ENCODE measurements around the gene HEPHL1.

DNA sequence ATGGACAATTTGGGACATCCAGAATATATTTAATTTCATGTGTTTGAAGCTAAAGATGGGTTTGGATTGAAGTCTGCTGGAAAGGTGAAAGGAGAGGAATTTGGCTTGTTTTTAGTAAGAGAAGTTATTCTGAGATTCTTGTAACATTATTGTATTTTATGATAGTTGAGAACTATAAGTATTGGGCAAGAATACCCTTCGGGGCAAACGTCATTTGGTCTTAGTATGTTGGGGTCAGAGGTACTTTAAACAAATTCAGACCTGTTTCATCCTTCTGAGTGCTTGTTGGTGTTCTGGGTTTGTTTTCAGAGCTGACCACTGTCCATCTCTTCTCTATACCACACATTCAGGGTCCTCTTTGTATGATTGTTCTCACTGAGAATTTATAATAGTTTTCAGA, 127.0 kb downstream of the HEPHL1 start:
- TF ChIP-seq, protein P1, sequence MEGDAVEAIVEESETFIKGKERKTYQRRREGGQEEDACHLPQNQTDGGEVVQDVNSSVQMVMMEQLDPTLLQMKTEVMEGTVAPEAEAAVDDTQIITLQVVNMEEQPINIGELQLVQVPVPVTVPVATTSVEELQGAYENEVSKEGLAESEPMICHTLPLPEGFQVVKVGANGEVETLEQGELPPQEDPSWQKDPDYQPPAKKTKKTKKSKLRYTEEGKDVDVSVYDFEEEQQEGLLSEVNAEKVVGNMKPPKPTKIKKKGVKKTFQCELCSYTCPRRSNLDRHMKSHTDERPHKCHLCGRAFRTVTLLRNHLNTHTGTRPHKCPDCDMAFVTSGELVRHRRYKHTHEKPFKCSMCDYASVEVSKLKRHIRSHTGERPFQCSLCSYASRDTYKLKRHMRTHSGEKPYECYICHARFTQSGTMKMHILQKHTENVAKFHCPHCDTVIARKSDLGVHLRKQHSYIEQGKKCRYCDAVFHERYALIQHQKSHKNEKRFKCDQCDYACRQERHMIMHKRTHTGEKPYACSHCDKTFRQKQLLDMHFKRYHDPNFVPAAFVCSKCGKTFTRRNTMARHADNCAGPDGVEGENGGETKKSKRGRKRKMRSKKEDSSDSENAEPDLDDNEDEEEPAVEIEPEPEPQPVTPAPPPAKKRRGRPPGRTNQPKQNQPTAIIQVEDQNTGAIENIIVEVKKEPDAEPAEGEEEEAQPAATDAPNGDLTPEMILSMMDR (IDR thresholded peaks at IDR 0.05; ENCODE audit: insufficient read depth, low read depth, low read length): no peak
- TF ChIP-seq EZH2 (IDR thresholded peaks at IDR 0.05; ENCODE audit: insufficient read depth, low read length): no peak
